NK-92 treated with Interleukin-12 subunit alpha and Interleukin-12 subunit beta, amount 100 ng/mL, for 24 hours (cell line): ENCODE data around the gene KYNU.

Experiments
- DNase-seq: peaks from one replicate; lab custom pipeline; 2025; lab: John Stamatoyannopoulos, UW

KYNU gene

DNA sequence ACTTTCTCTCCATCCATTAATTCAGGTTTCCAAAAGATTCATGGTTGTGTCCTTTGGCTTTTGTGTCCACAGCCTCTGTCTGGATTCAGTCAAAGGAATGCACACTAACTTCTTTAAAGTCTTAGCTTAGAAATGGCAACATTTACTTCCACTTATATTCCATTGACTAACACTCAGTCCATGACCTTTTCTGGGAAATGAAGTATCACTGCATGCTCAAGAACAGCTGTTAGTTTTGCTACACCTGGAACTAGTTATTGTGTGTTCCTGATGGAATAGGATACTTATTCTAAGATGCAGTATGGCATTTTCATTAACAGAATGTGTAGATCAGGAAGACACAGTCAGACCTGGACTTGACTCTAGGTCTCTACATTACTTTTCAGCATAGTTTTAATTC lies 88.8 kb downstream of the KYNU start:
- no peak for DNase-seq

DNA sequence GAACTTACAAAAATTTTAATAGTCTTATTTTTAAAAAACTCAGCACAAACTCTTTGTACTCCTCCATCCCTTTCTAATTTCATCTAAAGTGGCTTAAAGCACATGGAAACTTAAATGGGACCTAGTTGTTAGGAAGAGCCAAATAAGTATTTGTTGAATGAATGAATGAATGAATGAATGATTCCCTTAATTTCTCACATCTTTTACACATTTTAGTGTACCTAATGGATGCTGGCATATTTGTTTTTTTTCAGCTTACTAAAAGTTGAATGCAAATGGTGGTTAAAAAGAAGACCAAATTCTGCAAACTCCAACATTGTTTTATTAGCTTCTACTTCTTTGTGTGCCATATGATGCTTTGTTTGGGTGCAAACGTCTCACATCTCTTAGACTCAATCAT lies 89.6 kb downstream of the KYNU start:
- no peak for DNase-seq

DNA sequence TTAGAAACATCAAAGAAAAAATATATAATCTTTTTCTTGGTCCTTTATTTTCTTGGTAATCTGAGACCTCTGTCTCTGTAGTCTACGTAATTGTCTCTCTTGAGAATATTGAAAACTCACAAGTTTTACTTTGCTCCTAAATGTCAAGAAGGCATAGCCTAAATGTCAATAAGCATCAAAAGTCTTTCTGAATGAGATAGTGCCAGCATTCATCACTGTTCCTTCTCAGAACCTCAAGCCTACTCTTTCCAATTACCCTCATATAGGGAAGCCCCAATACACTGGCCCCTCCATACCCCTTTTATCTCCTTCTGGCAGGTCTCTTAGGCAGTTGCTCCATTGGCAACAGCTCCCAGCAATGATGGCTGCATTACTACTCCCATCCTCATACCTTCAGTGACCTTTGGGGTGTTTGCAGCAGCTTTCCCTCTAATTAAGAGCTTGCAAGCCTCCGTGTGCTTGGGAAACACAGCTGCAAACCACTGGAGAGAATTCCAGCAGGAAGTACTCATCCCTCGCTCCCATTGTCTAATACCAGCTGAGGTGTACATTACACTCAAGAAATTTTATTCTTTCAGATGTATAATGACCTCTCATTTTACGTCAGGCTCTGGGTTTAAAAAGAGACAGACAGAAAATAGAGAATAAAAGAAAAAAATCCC lies 95.8 kb downstream of the KYNU start:
- DNase-seq = no peak

DNA sequence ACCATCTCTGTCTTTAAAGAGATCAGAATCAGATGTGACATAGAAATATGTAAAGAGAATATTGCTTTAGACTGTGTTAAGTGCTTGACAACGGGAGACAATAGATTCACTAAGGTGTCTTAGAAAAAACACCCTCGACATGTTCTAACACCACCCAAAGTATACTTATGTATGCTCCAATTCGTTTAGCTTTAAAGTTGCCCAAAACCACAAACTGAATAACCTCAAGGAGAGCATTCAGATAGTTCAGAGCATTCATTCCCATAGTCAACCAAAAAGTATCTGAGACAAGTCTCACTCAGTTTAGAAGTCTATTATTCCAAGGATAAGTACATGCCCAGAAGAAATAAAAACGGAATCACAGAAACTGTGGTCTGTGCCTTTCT lies 96.4 kb downstream of the KYNU start:
- no peak for DNase-seq

DNA sequence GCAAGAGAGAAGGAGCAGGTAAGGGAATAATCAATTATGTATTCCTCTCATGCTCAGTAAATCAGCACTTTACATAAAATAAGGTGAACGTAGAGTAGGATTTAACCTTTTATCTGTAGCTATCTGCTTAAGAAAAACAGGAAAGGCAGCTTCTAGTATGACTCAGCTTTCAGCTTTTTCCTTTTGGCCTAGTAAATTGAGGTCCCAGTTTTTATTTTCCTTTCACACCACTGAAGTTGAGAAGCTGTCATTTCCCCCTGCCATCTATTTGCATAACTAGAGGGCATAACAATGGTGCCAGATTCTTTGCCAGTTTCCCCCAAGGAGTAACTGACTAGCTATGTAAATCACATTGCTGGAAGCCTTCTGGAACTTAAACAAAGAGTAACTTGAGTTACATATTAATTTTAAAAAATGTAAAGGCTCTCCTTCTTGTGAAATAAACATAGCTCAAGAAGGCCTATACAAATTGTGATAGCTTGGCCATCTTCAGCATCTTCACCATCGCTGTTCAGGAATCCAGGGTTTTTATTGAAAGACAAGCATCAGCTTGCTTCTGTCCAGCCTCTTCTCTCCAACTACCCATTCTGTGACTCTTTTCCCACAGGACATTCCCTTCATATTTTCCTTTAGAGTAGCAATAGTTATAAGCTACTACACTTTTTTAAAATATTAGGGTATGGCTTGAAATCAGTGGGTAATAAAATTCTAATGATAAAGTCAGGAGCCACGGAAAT lies 97.0 kb downstream of the KYNU start:
- no peak for DNase-seq

- no peak for DNase-seq
Measured at GRCh38 chr2:142975239-142975638, 97.8 kb downstream of the KYNU start.

- DNase-seq = no peak
Measured at GRCh38 chr2:142980246-142981068, 103.0 kb downstream of the KYNU start.

GRCh38 chr2:142981069-142981378 lies 103.6 kb downstream of the KYNU start:
- no peak for DNase-seq

GRCh38 chr2:142981756-142982155 lies 104.3 kb downstream of the KYNU start:
- DNase-seq = no peak

DNA sequence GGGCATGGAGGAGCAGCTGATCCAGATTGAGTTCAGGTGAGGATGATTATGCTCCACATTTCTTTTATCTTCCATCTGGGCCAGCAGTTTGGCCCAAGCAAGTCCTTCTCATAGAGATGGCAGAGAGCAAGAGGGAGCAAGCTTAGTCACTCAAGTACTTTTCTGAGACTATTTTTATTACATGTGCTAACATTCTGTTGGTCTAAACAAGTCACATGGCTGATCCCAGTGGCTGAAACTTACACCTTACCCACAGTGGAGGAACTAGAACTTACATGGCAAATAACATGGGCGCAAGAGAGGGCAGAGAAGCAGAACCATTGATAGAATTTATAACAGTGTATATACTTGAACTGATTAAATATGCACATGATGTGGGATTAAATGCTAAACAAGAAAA lies 105.7 kb downstream of the KYNU start:
- no peak for DNase-seq

GRCh38 chr2:142984657-142985056 lies 107.2 kb downstream of the KYNU start:
- no peak for DNase-seq

- no peak for DNase-seq
Measured at GRCh38 chr2:142987044-142987443, 109.6 kb downstream of the KYNU start.

DNA sequence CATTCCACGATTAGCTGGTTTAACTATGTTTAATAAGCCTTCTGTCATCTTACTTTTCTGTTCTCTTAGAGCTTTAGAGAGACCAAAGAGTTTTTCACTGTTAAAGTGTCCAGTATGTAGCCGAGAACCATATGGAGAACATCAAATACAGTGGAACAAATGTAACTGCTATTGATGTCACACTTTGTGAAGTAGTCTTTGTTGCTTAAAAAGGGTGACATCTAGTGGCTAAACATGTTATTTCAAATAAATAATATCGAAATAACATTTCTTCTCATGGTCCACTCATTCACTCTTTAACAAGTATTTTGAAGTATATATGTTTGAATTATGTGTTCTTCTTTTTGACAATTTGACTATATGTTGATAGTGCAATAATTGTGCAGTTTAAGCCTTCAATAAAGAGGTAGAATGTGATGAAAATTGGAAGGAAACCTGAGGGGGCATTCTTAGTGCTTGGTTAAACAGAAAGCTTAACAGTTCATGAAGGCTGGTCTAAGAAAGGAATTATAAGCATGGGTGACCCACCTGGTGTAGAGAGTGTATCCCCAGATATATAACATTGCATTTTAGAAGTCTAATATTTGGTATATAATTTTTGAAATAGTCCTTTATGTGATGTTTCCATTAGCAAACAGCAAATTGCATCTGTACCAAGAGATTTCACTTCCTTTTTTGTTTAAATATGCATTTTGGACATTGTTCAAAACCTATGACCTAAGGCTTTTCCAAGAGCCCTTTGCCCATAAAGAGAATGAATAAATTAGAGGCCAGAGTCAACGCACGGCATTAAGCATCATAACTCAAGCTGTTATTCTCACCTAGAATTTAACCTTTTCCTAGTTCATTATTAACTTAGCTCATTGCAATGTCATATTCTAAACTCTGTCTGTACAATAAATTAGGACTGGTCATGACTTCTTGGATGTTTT lies 112.1 kb downstream of the KYNU start:
- no peak for DNase-seq

- DNase-seq = no peak
Measured at GRCh38 chr2:142991295-142991694, 113.8 kb downstream of the KYNU start.

DNA sequence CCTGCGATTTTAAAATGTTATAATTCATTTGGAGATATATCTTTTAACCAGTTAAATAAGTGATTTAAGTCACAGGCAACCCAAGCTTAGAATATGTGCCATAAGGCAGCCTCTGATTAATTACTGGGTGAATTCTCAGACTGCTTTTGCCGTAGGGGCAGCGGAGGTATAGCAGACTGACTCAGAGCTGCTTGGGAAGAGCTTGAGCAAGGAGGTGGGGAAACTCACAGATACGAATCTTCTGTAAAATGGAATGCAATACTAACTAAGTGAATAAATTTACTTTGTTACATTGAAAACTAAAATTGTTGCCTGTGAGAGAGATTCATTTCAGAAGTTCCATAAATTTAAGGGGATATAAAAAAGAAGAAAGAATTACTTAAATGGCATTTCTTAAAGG lies 115.4 kb downstream of the KYNU start:
- no peak for DNase-seq

GRCh38 chr2:142993771-142994170 lies 116.3 kb downstream of the KYNU start:
- no peak for DNase-seq

GRCh38 chr2:142994665-142995064 lies 117.2 kb downstream of the KYNU start:
- no peak for DNase-seq

GRCh38 chr2:142997231-142997630 lies 119.8 kb downstream of the KYNU start:
- DNase-seq = no peak

DNA sequence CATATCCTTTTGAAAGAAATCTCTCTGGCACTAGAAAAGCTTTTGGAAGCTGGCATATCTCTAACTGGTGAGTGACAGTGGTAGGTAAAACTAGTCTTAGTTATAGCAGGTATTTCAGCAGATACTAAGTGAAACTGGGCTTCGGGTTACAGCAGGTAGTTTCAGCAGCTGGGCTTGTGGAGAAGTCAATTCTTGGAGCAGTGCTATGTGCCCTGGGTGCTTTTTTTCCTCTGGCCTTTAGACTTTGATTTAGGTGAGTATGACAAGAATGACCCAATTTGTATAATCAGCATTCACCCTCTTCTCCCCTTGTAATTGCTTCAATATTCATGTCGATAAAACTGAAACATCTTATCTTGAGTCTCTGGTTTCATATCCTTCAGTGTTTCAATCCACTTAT lies 123.1 kb downstream of the KYNU start:
- no peak for DNase-seq

- no peak for DNase-seq
Measured at GRCh38 chr2:143001501-143001900, 124.0 kb downstream of the KYNU start.

- no peak for DNase-seq
Measured at GRCh38 chr2:143015656-143016055, 138.2 kb downstream of the KYNU start.

DNA sequence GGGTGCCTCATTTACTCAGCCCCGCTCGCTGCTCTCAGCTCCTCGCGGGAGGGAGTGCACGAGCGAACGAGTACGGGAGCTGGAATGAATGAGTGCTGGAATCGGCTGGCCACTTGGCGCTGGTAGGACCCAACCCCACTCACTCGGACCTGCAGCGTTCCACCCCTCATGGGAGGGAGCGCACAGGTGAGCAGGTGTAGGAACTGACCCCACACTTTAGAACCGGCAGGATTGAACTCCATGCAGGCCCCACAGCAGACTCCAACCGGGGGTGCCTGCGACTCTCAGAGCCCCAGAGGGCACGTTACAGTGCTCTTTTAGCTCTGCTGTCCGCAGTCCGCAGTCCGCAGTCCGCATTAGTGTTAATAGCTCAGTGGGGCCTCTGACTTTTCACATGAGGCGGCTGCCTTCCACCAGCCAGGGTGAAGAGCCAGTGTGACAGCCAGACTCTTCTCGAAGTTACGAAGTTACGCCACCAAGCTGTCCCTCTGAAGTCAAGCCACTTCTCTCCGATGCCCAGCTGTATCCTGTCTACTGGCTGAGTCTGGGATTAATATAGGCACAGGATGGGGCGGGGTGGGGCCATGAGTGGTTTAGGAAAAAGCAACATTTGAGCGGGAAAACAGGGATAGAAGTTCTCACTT lies 149.1 kb downstream of the KYNU start:
- no peak for DNase-seq
